Mesodermal cell (in vitro differentiated cells): ENCODE data around the gene PPIP5K2. TPM values are rescaled to one million over a fixed set of nuclear protein-coding genes. Genes with fewer than 3 reads are reported as not detected.
"Not testable (repeated sequence)": the region's sequence is repeated elsewhere in the genome, so short reads cannot be mapped to it uniquely, and the experiment has no call there.

Experiments
- H3K27ac ChIP-seq: 2 replicates; pipeline ENCODE4 v1.7.0; 2013; ENCODE audit warnings: mild to moderate bottlenecking, low read depth, low read length, moderate library complexity; ENCODE audit not compliant: severe bottlenecking
- H3K36me3 ChIP-seq: 2 replicates; pipeline ENCODE4 v1.7.1; 2013; ENCODE audit warnings: mild to moderate bottlenecking, low read length, moderate library complexity; ENCODE audit not compliant: control insufficient read depth, insufficient read depth
- H3K4me1 ChIP-seq: one replicate; pipeline ENCODE4 v1.7.1; 2013; ENCODE audit warnings: mild to moderate bottlenecking, low read length; ENCODE audit not compliant: insufficient read depth, control insufficient read depth, poor library complexity, severe bottlenecking
- H3K4me3 ChIP-seq: 2 replicates; pipeline ENCODE4 v1.7.0; 2013; ENCODE audit warnings: low read length, control low read depth, mild to moderate bottlenecking; ENCODE audit not compliant: insufficient read depth, poor library complexity, severe bottlenecking; ENCODE audit errors: extremely low read depth
- H3K9me3 ChIP-seq: 2 replicates; pipeline ENCODE4 v1.7.1; 2013; ENCODE audit warnings: mild to moderate bottlenecking, low read length, moderate library complexity; ENCODE audit not compliant: control insufficient read depth
- WGBS, 2 experiments: methylation state at CpG; one replicate each; pipeline ENCODE4 v1.1.5; 2013; ENCODE audit warnings: missing lambda C conversion rate in 2 of 2; ENCODE audit not compliant: insufficient coverage in 2 of 2; 5-methylcytosine and 5-hydroxymethylcytosine counted together
- polyA plus RNA-seq, 2 experiments: library from polyadenylated mRNA; stranded (reverse); fragments of 50-300 nt; gene quantifications; one replicate each; pipeline ENCODE4 v1.2.3, GENCODE V29; 2013

Gene PPIP5K2
- 31.7 TPM for polyA plus RNA-seq (2013, experiment 1 of 2)
- polyA plus RNA-seq (2013, experiment 2 of 2), result 39.5 TPM

GRCh38 chr5:103119765-103120606, at the start of gene PPIP5K2, which contains the start of gene GIN1:
PPIP5K2 (plus strand) TSS chr5:103120301; CDS start chr5:103129590, 9,289 bp downstream.
GIN1 (minus strand) TSS chr5:103120138; CDS start chr5:103108707, 11,431 bp downstream.
- Histone ChIP-seq H3K27ac (peak within 1 kb of the TSS; percentile 97), H3K36me3 (no peaks in the 10 kb centered on the region), H3K4me1 (no peaks in the 10 kb centered on the region), H3K4me3 (peak within 1 kb of the TSS; percentile 80), H3K9me3 (no peaks in the 10 kb centered on the region)
- WGBS, 2 experiments, result 0 to 1% methylated on average over 25 to 41 of the region's 46 CpGs

DNA sequence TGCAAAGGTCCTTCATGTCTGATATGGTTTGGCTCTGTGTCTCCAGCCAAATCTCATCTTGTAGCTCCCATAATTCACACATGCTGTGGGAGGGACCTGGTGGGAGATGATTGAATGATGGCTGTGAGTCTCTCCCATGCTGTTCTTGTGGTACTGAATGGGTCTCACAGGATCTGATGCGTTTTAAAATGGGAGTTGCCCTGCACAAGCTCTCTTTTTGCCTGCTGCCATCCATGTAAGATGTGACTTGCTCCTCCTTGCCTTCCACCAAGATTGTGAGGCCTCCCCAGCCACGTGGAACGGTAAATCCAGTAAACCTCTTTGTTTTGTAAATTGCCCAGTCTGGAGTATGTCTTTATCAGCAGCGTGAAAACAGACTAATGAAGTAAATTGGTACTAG, 46.6 kb upstream of the PPIP5K2 start:
- not testable (repeated sequence) for H3K27ac ChIP-seq, H3K4me1 ChIP-seq, H3K9me3 ChIP-seq, H3K36me3 ChIP-seq, H3K4me3 ChIP-seq
- 75 to 83% methylated on average over 4 of the region's 4 CpGs for WGBS, 2 experiments

DNA sequence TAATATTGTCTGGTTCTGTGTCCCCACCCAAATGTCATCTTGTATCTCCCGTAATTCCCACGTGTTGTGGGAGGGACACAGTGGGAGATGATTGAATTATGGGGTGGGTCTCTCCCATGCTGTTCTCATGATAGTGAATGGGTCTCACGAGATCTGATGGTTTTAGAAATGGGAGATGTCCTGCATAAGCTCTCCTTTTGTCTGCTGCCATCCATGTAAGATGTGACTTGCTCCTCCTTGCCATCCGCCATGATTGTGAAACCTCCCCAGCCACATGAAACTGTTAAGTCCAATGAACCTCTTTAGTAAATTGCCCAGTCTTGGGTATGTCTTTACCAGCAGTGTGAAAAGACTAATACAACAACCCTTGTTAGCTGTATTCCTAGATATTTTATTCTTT, 44.7 kb upstream of the PPIP5K2 start:
- H3K4me3 ChIP-seq, result no peak overlapping the region
- no peaks in the 10 kb centered on the region for H3K36me3 ChIP-seq
- H3K9me3 ChIP-seq, result peaks cover 14% of the 10 kb centered on the region
- WGBS, 2 experiments, result 89 to 100% methylated on average over 2 to 3 of the region's 4 CpGs
- H3K27ac ChIP-seq, result no peak overlapping the region
- no peaks in the 10 kb centered on the region for H3K4me1 ChIP-seq

- no peak overlapping the region for H3K27ac ChIP-seq
- no peak overlapping the region for H3K4me3 ChIP-seq
- H3K36me3 ChIP-seq, result peaks cover 3% of the 10 kb centered on the region
- no peaks in the 10 kb centered on the region for H3K4me1 ChIP-seq
- 84 to 90% methylated on average over 4 of the region's 4 CpGs for WGBS, 2 experiments
- H3K9me3 ChIP-seq, result peaks cover 18% of the 10 kb centered on the region
Measured at GRCh38 chr5:103079796-103080195, 40.3 kb upstream of the PPIP5K2 start.

GRCh38 chr5:103086547-103086946, 33.6 kb upstream of the PPIP5K2 start:
- peaks cover 6% of the 10 kb centered on the region for H3K9me3 ChIP-seq
- H3K36me3 ChIP-seq, result peaks cover 8% of the 10 kb centered on the region
- H3K4me3 ChIP-seq, result no peak overlapping the region
- no CpG with 5 or more reads among the region's 1 CpG for WGBS, 2 experiments
- H3K4me1 ChIP-seq, result no peaks in the 10 kb centered on the region
- no peak overlapping the region for H3K27ac ChIP-seq

- Histone ChIP-seq H3K4me1 (no peaks in the 10 kb centered on the region), H3K36me3 (peaks cover 11% of the 10 kb centered on the region), H3K27ac (no peak overlapping the region), H3K9me3 (peaks cover 6% of the 10 kb centered on the region), H3K4me3 (no peak overlapping the region)
- WGBS, 2 experiments, result 86% methylated on average over 1 of the region's 1 CpG; no CpG with 5 or more reads in 1 of the 2 experiments
Measured at GRCh38 chr5:103089272-103089671, 30.8 kb upstream of the PPIP5K2 start.

- Histone ChIP-seq H3K4me3 (no peak overlapping the region), H3K36me3 (peaks cover 8% of the 10 kb centered on the region), H3K27ac (no peak overlapping the region), H3K9me3 (no peaks in the 10 kb centered on the region), H3K4me1 (no peaks in the 10 kb centered on the region)
- no CpG with 5 or more reads among the region's 1 CpG for WGBS, 2 experiments
Measured at GRCh38 chr5:103090791-103091190, 29.3 kb upstream of the PPIP5K2 start.

DNA sequence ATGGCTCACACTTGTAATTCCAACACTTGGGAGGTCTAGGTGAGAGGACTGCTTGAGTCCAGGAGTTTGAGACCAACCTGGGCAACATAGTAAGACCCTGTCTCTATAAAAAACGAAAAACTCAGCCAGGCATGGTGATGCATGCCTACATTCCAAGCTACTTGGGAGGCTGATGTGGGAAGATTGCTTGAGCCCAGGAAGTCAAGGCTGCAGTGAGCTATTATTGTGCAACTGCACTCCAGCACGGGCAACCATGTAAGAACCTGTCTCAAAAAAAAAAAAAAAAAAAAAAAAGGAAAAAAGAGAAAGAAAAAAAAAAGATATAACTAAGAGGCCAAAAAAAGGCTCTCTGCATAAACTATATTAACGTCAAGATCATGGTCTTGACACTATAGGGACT, 27.4 kb upstream of the PPIP5K2 start:
- H3K27ac ChIP-seq, result no peak overlapping the region
- H3K36me3 ChIP-seq, result peaks cover 3% of the 10 kb centered on the region
- WGBS, 2 experiments, result 73 to 100% methylated on average over 1 to 2 of the region's 3 CpGs
- H3K4me1 ChIP-seq, result no peaks in the 10 kb centered on the region
- no peaks in the 10 kb centered on the region for H3K9me3 ChIP-seq
- H3K4me3 ChIP-seq, result no peak overlapping the region

GRCh38 chr5:103093727-103094126, 26.4 kb upstream of the PPIP5K2 start:
- H3K4me1 ChIP-seq, result no peaks in the 10 kb centered on the region
- WGBS, 2 experiments, result no CpG with 5 or more reads among the region's 1 CpG
- no peak overlapping the region for H3K27ac ChIP-seq
- peaks cover 3% of the 10 kb centered on the region for H3K36me3 ChIP-seq
- H3K4me3 ChIP-seq, result no peak overlapping the region
- no peaks in the 10 kb centered on the region for H3K9me3 ChIP-seq

DNA sequence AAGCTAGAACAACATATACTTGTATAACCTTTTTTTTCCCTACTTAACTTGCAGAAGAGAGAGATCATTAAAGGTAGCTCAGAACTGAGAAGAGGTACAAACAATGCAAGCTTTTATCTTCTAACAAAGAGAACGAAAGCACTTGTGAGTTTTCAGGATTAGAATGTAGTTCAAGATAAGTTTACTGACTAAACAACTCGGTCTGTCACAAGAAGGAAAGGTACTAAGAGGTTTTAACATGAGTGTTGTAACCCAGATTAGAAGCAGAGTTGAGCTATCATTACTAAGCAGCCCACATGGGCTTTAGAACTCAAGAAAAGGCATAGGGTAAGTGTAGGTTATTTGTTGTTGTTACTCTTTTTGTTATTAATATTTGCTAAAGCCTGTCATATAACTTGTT, 25.4 kb upstream of the PPIP5K2 start:
- no peak overlapping the region for H3K4me3 ChIP-seq
- H3K4me1 ChIP-seq, result no peaks in the 10 kb centered on the region
- no peak overlapping the region for H3K27ac ChIP-seq
- WGBS, 2 experiments, result 77 to 80% methylated on average over 1 to 2 of the region's 2 CpGs
- no peaks in the 10 kb centered on the region for H3K9me3 ChIP-seq
- peaks cover 3% of the 10 kb centered on the region for H3K36me3 ChIP-seq

DNA sequence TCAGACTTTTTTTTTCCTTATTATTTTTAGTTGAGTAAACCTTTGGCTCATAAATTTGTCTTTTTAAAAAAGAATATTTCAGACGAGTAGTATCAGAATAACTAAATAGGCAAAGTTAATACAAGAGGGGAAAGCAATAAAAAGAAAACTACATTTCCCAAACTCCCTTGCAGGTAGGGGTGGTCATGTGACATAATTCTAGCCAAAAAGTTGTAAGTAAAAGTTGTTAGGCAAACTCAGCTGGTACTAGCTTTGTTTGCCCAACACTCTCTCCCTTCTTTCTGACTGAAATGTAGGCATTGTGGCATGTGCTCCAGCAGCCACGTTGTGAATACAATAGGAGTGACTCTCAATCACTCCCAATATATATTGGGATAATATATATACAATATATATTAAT, 21.1 kb upstream of the PPIP5K2 start:
- Histone ChIP-seq H3K4me1 (no peaks in the 10 kb centered on the region), H3K36me3 (peaks cover 6% of the 10 kb centered on the region), H3K27ac (no peak overlapping the region), H3K4me3 (no peak overlapping the region), H3K9me3 (no peaks in the 10 kb centered on the region)
- no CpG with 5 or more reads among the region's 2 CpGs for WGBS, 2 experiments
